HG03342 (cell line): ENCODE data around the gene MRPS35.

Experiments used
- ATAC-seq: cut with Tn5 transposase; IDR thresholded peaks from one replicate; pipeline ENCODE4 v1.9.1; 2021; ENCODE audit warnings: mild to moderate bottlenecking, moderate library complexity; ENCODE audit not compliant: unreplicated experiment

The MRPS35 gene

GRCh38 chr12:27771481-27772327, 61.1 kb downstream of the MRPS35 start:
- no peak for ATAC-seq

DNA sequence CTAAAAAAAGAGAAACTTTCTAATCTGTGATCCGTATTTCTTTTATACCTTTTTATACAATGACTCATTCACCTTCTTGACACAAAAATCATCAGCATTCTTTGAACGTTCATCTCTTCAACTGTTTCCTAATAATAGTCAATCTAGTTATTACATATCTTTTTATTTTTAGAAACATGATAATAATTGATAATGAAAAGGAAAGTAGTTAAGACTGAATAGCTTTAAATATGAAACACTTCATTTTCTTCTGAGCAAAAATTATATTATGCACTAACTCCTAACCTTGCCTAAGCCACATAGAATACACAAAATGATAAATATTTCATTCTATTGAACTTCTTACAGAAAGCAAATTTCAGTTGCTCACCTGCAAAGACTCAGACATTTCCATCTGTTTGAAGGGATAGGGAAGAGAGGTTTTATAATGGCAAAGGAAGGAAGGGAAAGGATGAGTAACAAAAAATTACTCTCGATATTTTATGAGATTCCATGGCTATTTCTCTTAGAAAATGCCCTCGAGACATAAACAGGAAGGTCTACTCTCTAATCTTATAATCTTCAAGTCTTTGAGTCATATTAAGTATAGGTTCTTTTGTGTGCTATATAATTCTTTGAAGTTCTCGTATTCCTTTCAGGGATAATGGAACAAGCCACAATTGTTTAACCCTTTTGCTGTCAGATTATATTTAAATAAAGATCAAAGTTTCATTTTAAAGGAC, 61.9 kb downstream of the MRPS35 start:
- no peak for ATAC-seq

DNA sequence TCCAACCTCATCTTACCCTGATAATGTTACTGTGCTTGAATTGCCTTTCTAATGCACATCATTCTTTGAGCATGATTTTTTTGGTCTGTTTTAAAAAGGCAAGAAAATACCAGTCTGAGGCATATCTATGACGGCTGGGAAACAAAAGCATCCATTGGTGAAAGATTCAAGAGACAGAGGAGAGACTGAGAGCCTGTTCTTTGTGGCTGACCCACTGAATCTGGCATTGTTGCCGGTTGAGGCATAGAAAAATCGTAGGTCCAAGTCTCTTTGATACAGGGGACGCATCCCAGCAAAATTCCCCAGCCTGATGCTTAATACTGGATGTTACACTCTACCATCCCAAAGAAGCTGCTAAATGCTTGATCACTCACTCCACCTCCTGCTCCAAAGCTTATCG, 66.5 kb downstream of the MRPS35 start:
- no peak for ATAC-seq

GRCh38 chr12:27778206-27778605, 67.6 kb downstream of the MRPS35 start:
- no peak for ATAC-seq

GRCh38 chr12:27779416-27779919, 68.8 kb downstream of the MRPS35 start:
- ATAC-seq = peak; percentile 7

DNA sequence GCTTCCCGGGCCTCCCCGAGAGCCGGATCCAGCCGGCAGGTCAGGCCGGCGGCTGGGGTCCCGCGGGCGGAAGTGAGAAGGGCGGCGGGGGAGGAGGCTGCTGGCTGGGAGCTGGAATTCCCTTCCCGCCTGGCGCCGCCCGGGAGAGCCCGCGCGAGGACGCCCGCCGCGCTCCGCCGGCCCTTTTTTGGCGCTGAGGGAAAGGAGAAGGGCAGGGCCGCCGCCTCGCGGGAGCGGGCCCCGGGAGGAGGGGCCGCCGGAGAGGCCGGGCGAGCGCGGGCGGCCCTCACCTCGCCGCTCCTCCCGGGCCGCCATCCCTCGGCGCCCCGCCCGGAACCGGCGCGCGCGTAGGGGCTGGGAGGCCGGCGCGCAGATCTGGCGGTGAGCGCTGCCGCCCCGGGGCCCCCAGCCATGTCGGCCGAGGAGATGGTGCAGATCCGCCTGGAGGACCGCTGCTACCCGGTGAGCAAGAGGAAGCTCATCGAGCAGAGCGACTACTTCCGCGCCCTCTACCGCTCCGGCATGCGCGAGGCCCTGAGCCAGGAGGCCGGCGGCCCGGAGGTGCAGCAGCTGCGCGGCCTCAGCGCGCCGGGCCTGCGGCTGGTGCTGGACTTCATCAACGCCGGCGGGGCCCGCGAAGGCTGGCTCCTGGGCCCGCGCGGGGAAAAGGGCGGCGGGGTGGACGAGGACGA, 69.4 kb downstream of the MRPS35 start, which contains the start of the genes KLHL42 and MANSC4:
KLHL42 (plus strand) TSS at position 314 of the 692 bp plus-strand sequence; CDS start at position 412, 98 bp downstream.
MANSC4 (minus strand) TSS at position 317 of the 692 bp plus-strand sequence. CDS start 8,960 bp downstream, outside the sequence.
- ATAC-seq = peak; percentile 78

GRCh38 chr12:27780612-27781408, 70.2 kb downstream of the MRPS35 start:
- no peak for ATAC-seq

DNA sequence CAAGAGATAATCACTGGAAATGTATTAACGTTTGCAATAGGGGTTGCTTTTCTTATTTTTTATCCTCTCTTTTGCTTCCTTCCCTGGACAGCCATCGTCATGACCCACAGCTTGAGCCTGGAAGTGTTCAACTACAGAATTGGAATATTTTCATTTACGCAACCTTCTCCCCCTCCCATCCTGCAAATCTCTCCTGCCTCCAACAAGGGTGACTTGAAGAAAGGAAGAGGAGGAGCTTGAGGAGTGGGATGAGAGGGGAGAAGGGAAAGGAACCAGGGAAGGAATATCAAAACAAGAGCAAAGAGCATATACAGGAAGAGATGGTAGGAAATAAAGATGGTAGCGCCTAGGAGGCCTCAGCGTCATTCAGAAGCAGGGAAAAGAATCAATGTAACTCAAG, 71.0 kb downstream of the MRPS35 start:
- no peak for ATAC-seq

DNA sequence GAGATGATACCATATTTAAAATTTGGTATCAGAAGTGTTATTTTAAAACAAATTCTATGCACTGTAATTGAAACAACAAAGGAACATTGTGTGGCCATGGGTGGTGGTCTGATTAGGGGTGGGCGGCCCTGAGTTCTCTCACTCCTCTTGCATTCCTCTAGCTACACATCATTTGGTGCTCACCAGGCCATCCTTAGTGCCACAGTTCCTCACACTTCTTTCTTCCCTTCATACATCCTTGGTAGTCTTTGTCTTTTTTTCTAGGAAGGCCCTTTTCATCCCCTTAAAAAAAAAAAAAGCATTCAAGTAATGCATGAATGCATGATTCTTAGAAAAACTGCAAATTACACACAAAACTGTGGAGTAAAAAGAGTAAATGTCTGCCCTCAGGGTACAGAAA, 71.8 kb downstream of the MRPS35 start:
- no peak for ATAC-seq

GRCh38 chr12:27785882-27786570, 75.4 kb downstream of the MRPS35 start:
- peak; percentile 65 for ATAC-seq

- no peak for ATAC-seq
Observed at GRCh38 chr12:27787559-27787958, 76.9 kb downstream of the MRPS35 start.

- ATAC-seq = no peak
Observed at GRCh38 chr12:27790179-27790578, 79.5 kb downstream of the MRPS35 start.

DNA sequence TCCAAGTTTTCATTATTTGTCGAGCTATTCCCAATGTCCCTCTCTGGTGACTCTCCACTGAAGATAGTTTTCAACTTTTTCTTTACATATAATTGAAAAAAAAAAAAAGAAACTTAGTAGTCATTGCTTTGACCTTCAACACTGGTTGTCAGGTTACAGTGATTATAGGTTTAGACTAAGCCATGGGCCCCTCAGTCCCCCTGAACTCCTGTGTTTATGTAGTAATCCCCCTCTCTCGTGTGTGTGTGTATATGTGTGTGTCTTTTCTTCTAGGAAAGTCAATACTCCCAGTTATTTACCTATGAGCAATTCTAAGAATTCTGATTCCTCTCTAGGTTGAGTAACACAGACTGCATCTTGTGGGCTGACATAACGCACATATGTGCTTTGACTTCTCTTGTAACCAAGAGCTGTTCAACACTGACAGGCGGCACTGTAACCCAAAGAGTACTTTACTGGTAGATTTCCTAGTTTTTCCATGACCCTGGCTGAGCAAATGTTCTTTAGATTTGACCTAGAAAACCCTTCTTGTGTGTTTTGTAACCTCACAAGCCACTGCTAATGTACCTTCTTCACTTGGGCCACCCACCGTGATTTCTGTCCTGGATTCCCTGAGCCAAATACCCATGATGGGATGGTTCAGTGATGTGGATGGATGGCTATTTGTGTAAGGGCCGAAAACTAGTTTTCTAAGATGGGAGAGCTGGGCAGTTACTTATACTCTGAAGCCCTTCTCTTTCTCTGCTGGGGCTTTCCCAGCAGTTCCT, 84.4 kb downstream of the MRPS35 start:
- no peak for ATAC-seq

GRCh38 chr12:27796128-27796527, 85.5 kb downstream of the MRPS35 start:
- no peak for ATAC-seq

- no peak for ATAC-seq
Observed at GRCh38 chr12:27797301-27798025, 86.8 kb downstream of the MRPS35 start.

DNA sequence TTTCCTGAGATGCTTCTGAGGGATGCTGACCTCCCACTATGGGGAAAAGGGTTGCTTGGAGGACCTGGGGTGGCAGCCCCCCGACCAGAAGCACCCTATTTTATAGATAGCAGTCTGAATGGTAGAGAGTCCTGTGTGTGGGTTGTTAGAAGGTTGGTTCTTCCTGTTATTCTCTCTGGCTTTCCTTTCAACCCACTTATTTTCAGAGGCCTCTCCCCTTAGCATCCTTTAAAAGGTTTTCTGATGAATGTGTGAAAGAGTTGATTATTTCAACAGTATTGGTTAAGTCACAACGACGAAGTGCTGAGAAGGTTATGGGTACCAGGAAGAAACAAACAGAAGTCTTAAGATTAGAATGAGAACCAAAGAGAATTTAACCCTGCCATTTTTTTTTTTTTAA, 90.2 kb downstream of the MRPS35 start:
- ATAC-seq = no peak

- ATAC-seq = no peak
Observed at GRCh38 chr12:27801630-27802029, 91.0 kb downstream of the MRPS35 start.

GRCh38 chr12:27802511-27802910, 91.9 kb downstream of the MRPS35 start:
- no peak for ATAC-seq
